Heart left ventricle (tissue), 13 donors: ENCODE measurements around the gene TENM3.

ENCODE experiments used
- CTCF ChIP-seq, 12 donors: fragments of 200-600 bp; sonication (generic) in 4 of 12; IDR thresholded peaks; one replicate each; pipeline versions ENCODE4 v1.5.0 to v1.8.0; 2018 to 2022; ENCODE audit warnings: antibody characterized with exemption in 12 of 12, mild to moderate bottlenecking in 5 of 12
- POLR2A ChIP-seq, 2 donors: fragments of 450-650 bp; IDR thresholded peaks; one replicate each; pipeline ENCODE4 v1.6.1; 2017; ENCODE audit warnings: antibody characterized with exemption in 2 of 2, mild to moderate bottlenecking in 2 of 2, moderate library complexity in 2 of 2
- donor health status: ischemic (EF 13 %, LVEDD 7.1; RV severe dilation, severe dysfunction).
- donor health status: DM: no; HTN: yes; CAD: no.
- donor health status: DM: no; HTN: no; CAD: no.
- donor health status: ischemic (EF 25% LVEDD 6.9; RV normal size, moderate dysfunction).
- donor health status: ischemic (EF 25% LVEDD 5.7; RV mildly dilated, moderate dysfunction).
- donor health status: ischemic (EF 35%, LVEDD 5.7; RV mildly dilated, moderate dysfunction).
- donor health status: nonischemic (EF 11% LVEDD 7.7; RV severe dilation, severe dysfunction).
- donor health status: DM: yes; HTN: yes; CAD: no.
- donor health status: PGD.
- donor health status: ischemic (EF 29% LVEDD 5.4; RV normal size, mild dysfunction).
- donor health status: nonischemic (EF 23%, LVEDD 6.1; RV moderate dilation, normal function).

- TF ChIP-seq POLR2A (IDR thresholded peaks at IDR 0.05) (no peak), CTCF (IDR thresholded peaks at IDR 0.05) (no peak)
Observed at GRCh38 chr4:182203872-182204411, 39.3 kb upstream of the TENM3 start.
